ENCODE results near the gene MSH2. TPM values are rescaled to one million over a fixed set of nuclear protein-coding genes. Genes with fewer than 3 reads are reported as not detected.
"Not testable (repeated sequence)": the region's sequence is repeated elsewhere in the genome, so short reads cannot be mapped to it uniquely, and the experiment has no call there.

Gene MSH2
- total RNA-seq, 2 experiments from 2014 or later: 57.0 to 59.1 TPM

- peaks cover 14% of the 10 kb centered on the region for H3K27me3 Mint-ChIP-seq
- H3K4me1 Mint-ChIP-seq (ENCODE audit: low read depth): no peaks in the 10 kb centered on the region
- no peak overlapping the region for H3K4me3 Mint-ChIP-seq
- no peak overlapping the region for H3K27ac Mint-ChIP-seq
- DNase-seq: no peak
- CTCF ChIA-PET: no interaction called here
- POLR2A ChIA-PET: no interaction called here
- intact Hi-C loops (cut with micrococcal nuclease): no loop called here
- no peaks in the 10 kb centered on the region for H3K36me3 Mint-ChIP-seq
- no peaks in the 10 kb centered on the region for H3K9me3 Mint-ChIP-seq
Measured at GRCh38 chr2:47381408-47381807, 21.5 kb upstream of the MSH2 start.

- CTCF ChIA-PET: interaction anchor here (0.8 to 3.6 kb wide), 3 partner anchors 33 to 381 kb away, joined by 3 to 86 read pairs (median 27); no protein-coding TSS in a partner anchor
- Mint-ChIP-seq H3K4me3 (no peak overlapping the region), H3K4me1 (ENCODE audit: low read depth) (no peaks in the 10 kb centered on the region), H3K27ac (no peak overlapping the region), H3K36me3 (no peaks in the 10 kb centered on the region), H3K9me3 (no peaks in the 10 kb centered on the region), H3K27me3 (peaks cover 10% of the 10 kb centered on the region)
- DNase-seq: no peak
- intact Hi-C loops (cut with micrococcal nuclease): no loop called here
- POLR2A ChIA-PET: no interaction called here
Measured at GRCh38 chr2:47386551-47386950, 16.4 kb upstream of the MSH2 start.

GRCh38 chr2:47388888-47389287, 14.1 kb upstream of the MSH2 start:
- Mint-ChIP-seq H3K27me3 (peaks cover 7% of the 10 kb centered on the region), H3K4me1 (ENCODE audit: low read depth) (no peaks in the 10 kb centered on the region), H3K36me3 (no peaks in the 10 kb centered on the region), H3K4me3 (no peak overlapping the region), H3K9me3 (no peaks in the 10 kb centered on the region), H3K27ac (no peak overlapping the region)
- CTCF ChIA-PET: interaction anchor here (0.6 to 3.6 kb wide), 9 partner anchors 15 to 379 kb away, joined by 3 to 86 read pairs (median 3); no protein-coding TSS in a partner anchor
- intact Hi-C loops (cut with micrococcal nuclease): loop anchor here (1.0 kb wide), 1 partner anchor 54 kb away; no protein-coding TSS in a partner anchor
- no peak for DNase-seq
- POLR2A ChIA-PET: no interaction called here

GRCh38 chr2:47389692-47390091, 13.3 kb upstream of the MSH2 start:
- ChIA-PET POLR2A (no interaction called here), CTCF (no interaction called here)
- intact Hi-C loops (cut with micrococcal nuclease): no loop called here
- H3K27me3 Mint-ChIP-seq: peaks cover 7% of the 10 kb centered on the region
- H3K4me3 Mint-ChIP-seq: no peak overlapping the region
- H3K4me1 Mint-ChIP-seq (ENCODE audit: low read depth): no peaks in the 10 kb centered on the region
- H3K9me3 Mint-ChIP-seq: no peaks in the 10 kb centered on the region
- DNase-seq: no peak
- H3K27ac Mint-ChIP-seq: no peak overlapping the region
- no peaks in the 10 kb centered on the region for H3K36me3 Mint-ChIP-seq

- H3K9me3 Mint-ChIP-seq: no peaks in the 10 kb centered on the region
- ChIA-PET POLR2A (interaction anchor here (0.9 to 1.2 kb wide), 2 partner anchors 15 to 381 kb away, joined by 3 to 9 read pairs; partner anchors contain the start of gene MSH6), CTCF (interaction anchor here (1.1 to 1.6 kb wide), 3 partner anchors 67 to 119 kb away, joined by 3 to 5 read pairs (median 4); no protein-coding TSS in a partner anchor)
- H3K36me3 Mint-ChIP-seq: peaks cover 21% of the 10 kb centered on the region
- DNase-seq: no peak
- H3K4me3 Mint-ChIP-seq: peak overlapping the region; percentile 96
- H3K27me3 Mint-ChIP-seq: no peaks in the 10 kb centered on the region
- H3K4me1 Mint-ChIP-seq (ENCODE audit: low read depth): peaks cover 21% of the 10 kb centered on the region
- peak overlapping the region; percentile 95 for H3K27ac Mint-ChIP-seq
- intact Hi-C loops (cut with micrococcal nuclease): loop anchor here (2.0 kb wide), 1 partner anchor 119 kb away; no protein-coding TSS in a partner anchor
Measured at GRCh38 chr2:47401789-47402554, 984 bp upstream of the MSH2 start.

- intact Hi-C loops (cut with micrococcal nuclease): loop anchor here (2.0 kb wide), 1 partner anchor 118 kb away; no protein-coding TSS in a partner anchor
- peaks cover 21% of the 10 kb centered on the region for H3K4me1 Mint-ChIP-seq (ENCODE audit: low read depth)
- no peak for DNase-seq
- POLR2A ChIA-PET: interaction anchor here (0.7 to 1.2 kb wide), 3 partner anchors 15 to 380 kb away, joined by 3 to 9 read pairs (median 3); partner anchors contain the start of gene MSH6
- peaks cover 23% of the 10 kb centered on the region for H3K36me3 Mint-ChIP-seq
- peak overlapping the region; percentile 95 for H3K27ac Mint-ChIP-seq
- no peaks in the 10 kb centered on the region for H3K9me3 Mint-ChIP-seq
- no peaks in the 10 kb centered on the region for H3K27me3 Mint-ChIP-seq
- peak overlapping the region; percentile 96 for H3K4me3 Mint-ChIP-seq
- CTCF ChIA-PET: interaction anchor here (1.1 to 1.6 kb wide), 4 partner anchors 68 to 118 kb away, joined by 3 to 5 read pairs (median 4); no protein-coding TSS in a partner anchor
Measured at GRCh38 chr2:47402555-47402804, 476 bp upstream of the MSH2 start.

- Mint-ChIP-seq H3K4me1 (ENCODE audit: low read depth) (peaks cover 26% of the 10 kb centered on the region), H3K27ac (peak overlapping the region; percentile 95), H3K9me3 (no peaks in the 10 kb centered on the region), H3K4me3 (peak overlapping the region; percentile 96), H3K36me3 (peaks cover 29% of the 10 kb centered on the region), H3K27me3 (no peaks in the 10 kb centered on the region)
- intact Hi-C loops (cut with micrococcal nuclease): loop anchor here (1.0 to 2.0 kb wide), 2 partner anchors 117 to 380 kb away; partner anchors contain the start of gene MSH6
- ChIA-PET CTCF (interaction anchor here (0.8 to 1.6 kb wide), 4 partner anchors 16 to 364 kb away, joined by 3 to 5 read pairs (median 3); no protein-coding TSS in a partner anchor), POLR2A (interaction anchor here (0.8 kb wide), 1 partner anchor 379 kb away, joined by 3 read pairs; the partner anchor contains the start of gene MSH6)
- no peak for DNase-seq
Measured at GRCh38 chr2:47403609-47404193, 745 bp downstream of the MSH2 start.

- Mint-ChIP-seq H3K9me3 (no peaks in the 10 kb centered on the region), H3K36me3 (peaks cover 31% of the 10 kb centered on the region), H3K27me3 (no peaks in the 10 kb centered on the region), H3K4me1 (ENCODE audit: low read depth) (peaks cover 26% of the 10 kb centered on the region), H3K4me3 (peak overlapping the region; percentile 96), H3K27ac (no peak overlapping the region)
- POLR2A ChIA-PET: interaction anchor here (0.8 kb wide), 1 partner anchor 379 kb away, joined by 3 read pairs; the partner anchor contains the start of gene MSH6
- CTCF ChIA-PET: interaction anchor here (1.1 kb wide), 1 partner anchor 17 kb away, joined by 3 read pairs; no protein-coding TSS in a partner anchor
- DNase-seq: no peak
- intact Hi-C loops (cut with micrococcal nuclease): no loop called here
Measured at GRCh38 chr2:47404356-47404755, 1.4 kb downstream of the MSH2 start.

GRCh38 chr2:47405757-47406156, 2.8 kb downstream of the MSH2 start:
- no peak for DNase-seq
- intact Hi-C loops (cut with micrococcal nuclease): no loop called here
- Mint-ChIP-seq H3K4me3 (no peak overlapping the region), H3K9me3 (no peaks in the 10 kb centered on the region), H3K36me3 (peaks cover 34% of the 10 kb centered on the region), H3K4me1 (ENCODE audit: low read depth) (peaks cover 26% of the 10 kb centered on the region), H3K27ac (no peak overlapping the region), H3K27me3 (no peaks in the 10 kb centered on the region)
- ChIA-PET POLR2A (no interaction called here), CTCF (no interaction called here)

- POLR2A ChIA-PET; H3K27me3 Mint-ChIP-seq; intact Hi-C loops (cut with micrococcal nuclease); H3K9me3 Mint-ChIP-seq; H3K4me3 Mint-ChIP-seq; H3K27ac Mint-ChIP-seq; DNase-seq: not testable (repeated sequence)
- CTCF ChIA-PET: interaction anchor here (1.0 kb wide), 1 partner anchor 18 kb away, joined by 3 read pairs; no protein-coding TSS in a partner anchor
- peaks cover 34% of the 10 kb centered on the region for H3K36me3 Mint-ChIP-seq
- peaks cover 26% of the 10 kb centered on the region for H3K4me1 Mint-ChIP-seq (ENCODE audit: low read depth)
Measured at GRCh38 chr2:47406649-47407330, 3.8 kb downstream of the MSH2 start.

GRCh38 chr2:47407976-47408375, 5.0 kb downstream of the MSH2 start:
- H3K9me3 Mint-ChIP-seq; H3K27me3 Mint-ChIP-seq; DNase-seq; H3K27ac Mint-ChIP-seq; H3K4me3 Mint-ChIP-seq; POLR2A ChIA-PET; intact Hi-C loops (cut with micrococcal nuclease): not testable (repeated sequence)
- Mint-ChIP-seq H3K36me3 (peaks cover 36% of the 10 kb centered on the region), H3K4me1 (ENCODE audit: low read depth) (peaks cover 23% of the 10 kb centered on the region)
- CTCF ChIA-PET: interaction anchor here (1.0 kb wide), 1 partner anchor 20 kb away, joined by 3 read pairs; no protein-coding TSS in a partner anchor
